ENCODE measurements around the gene ELOVL6.

DNA sequence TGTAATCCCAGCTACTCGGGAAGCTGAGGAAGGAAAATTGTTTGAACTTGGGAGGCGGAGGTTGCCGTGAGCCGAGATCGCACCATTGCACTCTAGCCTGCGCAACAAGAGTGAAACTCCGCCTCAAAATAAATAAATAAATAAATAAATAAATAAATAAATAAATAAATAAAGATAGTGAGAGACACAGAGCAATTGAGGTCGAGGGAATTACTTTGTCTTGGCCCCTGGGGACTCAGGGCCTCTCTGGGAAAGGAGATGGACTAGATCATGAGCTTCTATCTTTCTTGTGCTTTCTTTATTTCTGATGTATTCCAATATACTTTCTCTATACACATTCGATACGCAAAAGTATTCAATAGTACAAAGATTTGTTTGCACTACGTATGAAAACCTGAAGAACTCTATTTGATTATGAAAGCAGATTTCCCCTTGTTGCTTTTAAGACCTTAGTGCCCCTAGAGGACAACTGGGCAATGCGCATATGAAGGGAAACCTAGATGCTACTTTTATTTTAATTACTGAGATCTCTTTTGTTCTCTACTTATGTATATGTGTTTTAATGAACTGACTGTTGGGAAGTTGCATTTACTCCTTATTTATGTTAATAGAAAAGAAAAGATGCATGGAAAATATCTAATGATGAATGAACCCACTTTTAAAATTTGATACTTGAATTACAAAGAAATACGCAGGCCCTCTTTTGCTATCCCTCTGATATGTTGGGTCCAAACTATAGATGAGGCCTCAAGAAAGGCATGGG is 12.8 kb upstream of the ELOVL6 start:
- TF ChIP-seq, protein P1, sequence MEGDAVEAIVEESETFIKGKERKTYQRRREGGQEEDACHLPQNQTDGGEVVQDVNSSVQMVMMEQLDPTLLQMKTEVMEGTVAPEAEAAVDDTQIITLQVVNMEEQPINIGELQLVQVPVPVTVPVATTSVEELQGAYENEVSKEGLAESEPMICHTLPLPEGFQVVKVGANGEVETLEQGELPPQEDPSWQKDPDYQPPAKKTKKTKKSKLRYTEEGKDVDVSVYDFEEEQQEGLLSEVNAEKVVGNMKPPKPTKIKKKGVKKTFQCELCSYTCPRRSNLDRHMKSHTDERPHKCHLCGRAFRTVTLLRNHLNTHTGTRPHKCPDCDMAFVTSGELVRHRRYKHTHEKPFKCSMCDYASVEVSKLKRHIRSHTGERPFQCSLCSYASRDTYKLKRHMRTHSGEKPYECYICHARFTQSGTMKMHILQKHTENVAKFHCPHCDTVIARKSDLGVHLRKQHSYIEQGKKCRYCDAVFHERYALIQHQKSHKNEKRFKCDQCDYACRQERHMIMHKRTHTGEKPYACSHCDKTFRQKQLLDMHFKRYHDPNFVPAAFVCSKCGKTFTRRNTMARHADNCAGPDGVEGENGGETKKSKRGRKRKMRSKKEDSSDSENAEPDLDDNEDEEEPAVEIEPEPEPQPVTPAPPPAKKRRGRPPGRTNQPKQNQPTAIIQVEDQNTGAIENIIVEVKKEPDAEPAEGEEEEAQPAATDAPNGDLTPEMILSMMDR (IDR thresholded peaks at IDR 0.05), result peak in 5 of 6 experiments; percentile 46 to 82 (median 70)
- no peak for TF ChIP-seq POLR2A (IDR thresholded peaks at IDR 0.05)

All from thyroid gland (tissue), 4 donors.